ENCODE data around the gene BCL7A. TPM values are rescaled to one million over a fixed set of nuclear protein-coding genes. Genes with fewer than 3 reads are reported as not detected.

The BCL7A gene
- total RNA-seq, 1 experiment from 2014 or later: 6.3 TPM

DNA sequence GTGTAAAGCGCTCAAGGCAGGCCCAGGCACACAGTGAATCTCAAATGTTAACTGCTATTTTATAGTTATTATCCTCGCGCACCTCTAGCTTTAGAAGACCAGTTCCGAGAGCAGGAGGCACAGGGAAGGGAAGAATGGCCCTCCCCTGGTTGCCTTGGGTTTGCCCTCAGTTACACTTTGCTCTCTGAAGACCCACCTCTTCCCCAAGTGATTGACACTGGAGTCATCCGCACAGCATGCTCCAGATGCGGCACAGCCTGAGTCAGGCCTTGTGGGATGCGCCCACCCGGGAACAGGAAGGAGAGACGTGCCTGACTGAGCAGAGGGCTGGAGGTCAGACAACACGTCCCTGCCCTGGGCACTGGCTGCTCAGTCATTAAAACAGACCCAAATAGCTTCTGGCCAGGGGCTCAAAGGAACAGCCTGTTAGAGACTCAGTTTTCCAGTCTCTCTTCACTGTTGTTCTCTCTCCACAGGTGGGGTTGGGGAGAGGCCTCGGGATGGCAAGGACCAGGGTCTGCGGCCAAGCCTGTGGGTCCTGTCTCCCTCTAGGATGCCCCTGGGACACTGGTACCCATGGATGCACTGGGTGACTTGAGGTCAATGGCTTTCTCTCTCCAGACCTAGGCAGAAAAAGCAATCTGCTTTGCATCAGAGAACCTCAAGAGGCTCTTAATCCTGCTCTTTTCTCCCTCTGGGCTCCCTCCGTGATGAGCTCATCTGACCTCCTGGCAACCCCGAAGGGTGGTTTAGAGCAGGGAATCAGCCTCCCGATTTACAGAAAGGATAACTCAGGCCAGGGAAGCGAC lies 43.3 kb downstream of the BCL7A start:
- Histone ChIP-seq H3K4me2 (peak overlapping the region; percentile 91), H3K27me3 (ENCODE audit: insufficient read depth, low read depth) (no peaks in the 10 kb centered on the region), H3K27ac (peak overlapping the region; percentile 88), H3K4me1 (replicated peaks; ENCODE audit: insufficient read depth) (peaks cover 39% of the 10 kb centered on the region), H3F3A (ENCODE audit: insufficient read depth, low read depth) (peaks cover 31% of the 10 kb centered on the region), H3K9me2 (ENCODE audit: insufficient read depth) (no peaks in the 10 kb centered on the region), H4K20me1 (ENCODE audit: insufficient read depth) (no peaks in the 10 kb centered on the region), H3K4me3 (peak overlapping the region; percentile 59), H3K36me3 (ENCODE audit: low read depth) (no peaks in the 10 kb centered on the region), H3K9me3 (ENCODE audit: insufficient read depth, low read depth) (no peaks in the 10 kb centered on the region), H2AFZ (peak overlapping the region; percentile 52; the same call in 1 of the 2 replicates), H3K79me2 (ENCODE audit: low read depth) (peaks cover 22% of the 10 kb centered on the region)
- intact Hi-C loops (cut with micrococcal nuclease; ENCODE audit: unreplicated experiment): loop anchor here (1.0 to 10.0 kb wide), 2 partner anchors 15 to 270 kb away; partner anchors contain the start of gene RHOF
- POLR2A ChIA-PET (ENCODE audit: unreplicated experiment): interaction anchor here (0.6 kb wide), 1 partner anchor 35 kb away, joined by 3 read pairs; no protein-coding TSS in a partner anchor
- no peak for TF ChIP-seq EZH2 (IDR thresholded peaks at IDR 0.05; ENCODE audit: low read depth)
- TF ChIP-seq, protein P1, sequence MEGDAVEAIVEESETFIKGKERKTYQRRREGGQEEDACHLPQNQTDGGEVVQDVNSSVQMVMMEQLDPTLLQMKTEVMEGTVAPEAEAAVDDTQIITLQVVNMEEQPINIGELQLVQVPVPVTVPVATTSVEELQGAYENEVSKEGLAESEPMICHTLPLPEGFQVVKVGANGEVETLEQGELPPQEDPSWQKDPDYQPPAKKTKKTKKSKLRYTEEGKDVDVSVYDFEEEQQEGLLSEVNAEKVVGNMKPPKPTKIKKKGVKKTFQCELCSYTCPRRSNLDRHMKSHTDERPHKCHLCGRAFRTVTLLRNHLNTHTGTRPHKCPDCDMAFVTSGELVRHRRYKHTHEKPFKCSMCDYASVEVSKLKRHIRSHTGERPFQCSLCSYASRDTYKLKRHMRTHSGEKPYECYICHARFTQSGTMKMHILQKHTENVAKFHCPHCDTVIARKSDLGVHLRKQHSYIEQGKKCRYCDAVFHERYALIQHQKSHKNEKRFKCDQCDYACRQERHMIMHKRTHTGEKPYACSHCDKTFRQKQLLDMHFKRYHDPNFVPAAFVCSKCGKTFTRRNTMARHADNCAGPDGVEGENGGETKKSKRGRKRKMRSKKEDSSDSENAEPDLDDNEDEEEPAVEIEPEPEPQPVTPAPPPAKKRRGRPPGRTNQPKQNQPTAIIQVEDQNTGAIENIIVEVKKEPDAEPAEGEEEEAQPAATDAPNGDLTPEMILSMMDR (conservative IDR thresholded peaks at IDR 0.05): no peak
- no TSS peak for BruUV-seq (replicated peaks)
- CTCF ChIA-PET: interaction anchor here (0.6 kb wide), 1 partner anchor 669 kb away, joined by 5 read pairs; no protein-coding TSS in a partner anchor
- DNase-seq: peak; percentile 67 to 76

DNA sequence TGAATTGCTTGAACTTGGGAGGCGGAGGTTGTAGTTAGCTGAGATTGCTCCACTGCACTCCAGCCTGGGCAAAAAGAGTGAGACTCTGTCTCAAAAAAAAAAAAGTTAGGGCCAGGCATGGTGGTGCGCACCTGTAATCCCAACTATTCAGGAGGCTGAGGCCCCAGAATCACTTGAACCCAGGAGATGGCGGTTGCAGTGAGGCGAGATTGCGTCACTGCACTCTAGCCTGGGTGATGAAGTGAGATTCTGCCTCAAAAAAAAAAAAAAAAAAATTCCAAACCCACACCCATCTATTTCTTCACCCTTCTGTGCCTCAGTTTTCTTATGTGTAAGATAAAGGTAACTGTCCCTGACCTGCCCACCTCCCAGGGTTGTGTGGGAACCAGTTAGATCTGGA lies 45.9 kb downstream of the BCL7A start:
- ChIA-PET CTCF (no interaction called here), POLR2A (ENCODE audit: unreplicated experiment) (interaction anchor here (0.6 kb wide), 1 partner anchor 821 kb away, joined by 7 read pairs; no protein-coding TSS in a partner anchor)
- Histone ChIP-seq H3K9me3 (ENCODE audit: insufficient read depth, low read depth) (no peaks in the 10 kb centered on the region), H4K20me1 (ENCODE audit: insufficient read depth) (no peaks in the 10 kb centered on the region), H3K79me2 (ENCODE audit: low read depth) (peaks cover 22% of the 10 kb centered on the region), H3K4me2 (no peak overlapping the region), H2AFZ (no peak overlapping the region), H3K4me3 (no peak overlapping the region), H3K27me3 (ENCODE audit: insufficient read depth, low read depth) (no peaks in the 10 kb centered on the region), H3K4me1 (replicated peaks; ENCODE audit: insufficient read depth) (peaks cover 35% of the 10 kb centered on the region), H3K36me3 (ENCODE audit: low read depth) (no peaks in the 10 kb centered on the region), H3K27ac (no peak overlapping the region), H3K9me2 (ENCODE audit: insufficient read depth) (no peaks in the 10 kb centered on the region), H3F3A (ENCODE audit: insufficient read depth, low read depth) (peaks cover 29% of the 10 kb centered on the region)
- no TSS peak for BruUV-seq (replicated peaks)
- no peak for DNase-seq
- TF ChIP-seq, protein P1 (conservative IDR thresholded peaks at IDR 0.05): no peak
- TF ChIP-seq EZH2 (IDR thresholded peaks at IDR 0.05; ENCODE audit: low read depth): no peak
- intact Hi-C loops (cut with micrococcal nuclease; ENCODE audit: unreplicated experiment): loop anchor here (10.0 kb wide), 1 partner anchor 273 kb away; the partner anchor contains the start of gene RHOF

DNA sequence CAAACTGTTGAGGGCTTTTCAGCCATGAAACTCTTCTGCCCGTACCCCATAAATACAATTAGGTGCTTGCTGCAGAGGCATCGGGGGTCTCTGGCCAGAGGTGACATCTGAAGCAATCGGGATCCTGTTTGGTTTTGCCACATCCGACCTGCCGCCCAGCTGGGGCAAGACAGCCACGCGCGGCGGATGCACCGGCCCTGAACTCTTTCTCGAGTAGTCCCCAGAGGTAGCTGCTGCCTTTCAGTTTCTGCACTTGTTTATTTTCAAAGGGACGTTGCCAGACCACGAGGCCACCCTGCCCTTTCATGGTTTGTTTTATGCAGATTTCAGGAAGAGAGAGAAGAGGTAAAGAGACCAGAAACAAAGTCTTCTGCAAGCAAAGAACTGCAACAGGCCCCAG lies 46.3 kb downstream of the BCL7A start:
- Histone ChIP-seq H3K79me2 (ENCODE audit: low read depth) (peaks cover 22% of the 10 kb centered on the region), H3K36me3 (ENCODE audit: low read depth) (no peaks in the 10 kb centered on the region), H3K9me3 (ENCODE audit: insufficient read depth, low read depth) (no peaks in the 10 kb centered on the region), H3K4me2 (no peak overlapping the region), H2AFZ (no peak overlapping the region), H3K9me2 (ENCODE audit: insufficient read depth) (no peaks in the 10 kb centered on the region), H3K27ac (no peak overlapping the region), H3K4me3 (no peak overlapping the region), H3K4me1 (replicated peaks; ENCODE audit: insufficient read depth) (peaks cover 32% of the 10 kb centered on the region), H3F3A (ENCODE audit: insufficient read depth, low read depth) (peaks cover 29% of the 10 kb centered on the region), H3K27me3 (ENCODE audit: insufficient read depth, low read depth) (no peaks in the 10 kb centered on the region), H4K20me1 (ENCODE audit: insufficient read depth) (no peaks in the 10 kb centered on the region)
- no TSS peak for BruUV-seq (replicated peaks)
- no peak for DNase-seq
- intact Hi-C loops (cut with micrococcal nuclease; ENCODE audit: unreplicated experiment): loop anchor here (10.0 kb wide), 1 partner anchor 273 kb away; the partner anchor contains the start of gene RHOF
- ChIA-PET POLR2A (ENCODE audit: unreplicated experiment) (no interaction called here), CTCF (no interaction called here)
- TF ChIP-seq, protein P1 (conservative IDR thresholded peaks at IDR 0.05): no peak
- no peak for TF ChIP-seq EZH2 (IDR thresholded peaks at IDR 0.05; ENCODE audit: low read depth)

Data from PC-9 (cell line).